ENCODE results near the gene POP7.

Gene POP7

GRCh38 chr7:100726996-100727761, 21.3 kb downstream of the POP7 start:
- peak; percentile 95 for DNase-seq (ENCODE audit: low read depth)

GRCh38 chr7:100728196-100728595, 22.3 kb downstream of the POP7 start:
- DNase-seq (ENCODE audit: low read depth) = no peak

GRCh38 chr7:100730136-100730800, 24.3 kb downstream of the POP7 start:
- no peak for DNase-seq (ENCODE audit: low read depth)

GRCh38 chr7:100731937-100732636, 26.2 kb downstream of the POP7 start:
- DNase-seq (ENCODE audit: low read depth) = no peak

- DNase-seq (ENCODE audit: low read depth) = no peak
Measured at GRCh38 chr7:100735730-100736129, 29.8 kb downstream of the POP7 start.

GRCh38 chr7:100736671-100737070, 30.8 kb downstream of the POP7 start:
- no peak for DNase-seq (ENCODE audit: low read depth)

- no peak for DNase-seq (ENCODE audit: low read depth)
Measured at GRCh38 chr7:100739934-100740333, 34.0 kb downstream of the POP7 start.

- DNase-seq (ENCODE audit: low read depth) = no peak
Measured at GRCh38 chr7:100744605-100745004, 38.7 kb downstream of the POP7 start.

GRCh38 chr7:100745184-100745583, 39.3 kb downstream of the POP7 start:
- DNase-seq (ENCODE audit: low read depth) = peak; percentile 27

GRCh38 chr7:100752994-100753393, 47.1 kb downstream of the POP7 start:
- no peak for DNase-seq (ENCODE audit: low read depth)

- no peak for DNase-seq (ENCODE audit: low read depth)
Measured at GRCh38 chr7:100753750-100754149, 47.8 kb downstream of the POP7 start.

Data from GM04503 (cell line).